ENCODE results near the gene TANGO6. TPM values are rescaled to one million over a fixed set of nuclear protein-coding genes. Genes with fewer than 3 reads are reported as not detected.

The TANGO6 gene
- total and polyA plus RNA-seq, 2 of the 8 experiments (the other 6 are each of a cell fraction or from before 2014, with no cell fraction given) = 5.0 to 19.5 TPM

GRCh38 chr16:69114976-69115355 is 271.6 kb downstream of the TANGO6 start:
- H3K4me2 ChIP-seq (ENCODE audit: insufficient read depth in 1 of 2, low read depth in 2 of 2, low read length in 2 of 2) = no peak overlapping the region
- no peak overlapping the region for H2AK5ac ChIP-seq (ENCODE audit: low read depth, low read length)
- TF ChIP-seq SIN3A (conservative IDR thresholded peaks at IDR 0.05 in 1 of 2, IDR thresholded peaks at IDR 0.05 in 1 of 2; ENCODE audit: low read depth in 1 of 2, low read length in 2 of 2) = no peak
- TF ChIP-seq SP4 (IDR thresholded peaks at IDR 0.05; ENCODE audit: low read length) = no peak
- no peak for TF ChIP-seq MAX (IDR thresholded peaks at IDR 0.05)
- no peak for TF ChIP-seq KDM5A (IDR thresholded peaks at IDR 0.05; ENCODE audit: low read length)
- TF ChIP-seq RAD21 (IDR thresholded peaks at IDR 0.05 in 1 of 2, conservative IDR thresholded peaks at IDR 0.05 in 1 of 2; ENCODE audit: low read depth in 2 of 2, low read length in 2 of 2) = no peak
- TF ChIP-seq TAF7 (optimal IDR thresholded peaks at IDR 0.05; ENCODE audit: borderline replicate concordance, low read depth, low read length) = no peak
- no peak for TF ChIP-seq NRF1 (IDR thresholded peaks at IDR 0.05; ENCODE audit: low read depth, low read length)
- TF ChIP-seq POLR2AphosphoS5 (IDR thresholded peaks at IDR 0.05; ENCODE audit: low read depth, low read length) = no peak
- H3K27me3 ChIP-seq (replicated peaks in 1 of 4; ENCODE audit: control insufficient read depth in 3 of 4, extremely low read depth in 1 of 4, insufficient read depth in 3 of 4, low read length in 3 of 4) = no peaks in the 10 kb centered on the region
- H3K4me3 ChIP-seq (ENCODE audit: extremely low read depth in 1 of 4, insufficient read depth in 2 of 4, low read depth in 3 of 4, low read length in 4 of 4) = no peak overlapping the region
- H2BK20ac ChIP-seq (ENCODE audit: low read length) = no peak overlapping the region
- no peak overlapping the region for H2BK12ac ChIP-seq (ENCODE audit: low read depth, low read length)
- FAIRE-seq (no peak), DNase-seq (ENCODE audit: low read depth in 1 of 2, low spot score in 2 of 2) (no peak)
- no peaks in the 10 kb centered on the region for H3K4me1 ChIP-seq (replicated peaks in 1 of 4; ENCODE audit: control insufficient read depth in 3 of 4, insufficient read depth in 4 of 4, low read length in 3 of 4)
- H3K18ac ChIP-seq (ENCODE audit: extremely low read depth, low read length) = no peak overlapping the region
- no peak overlapping the region for H3K27ac ChIP-seq (ENCODE audit: low read depth, low read length)
- H3K4ac ChIP-seq (replicated peaks; ENCODE audit: insufficient read length, low read depth, low read length) = no peak overlapping the region
- no peak overlapping the region for H2BK120ac ChIP-seq (replicated peaks; ENCODE audit: low read depth, low read length)
- H2BK5ac ChIP-seq (ENCODE audit: low read depth, low read length) = no peak overlapping the region
- no peak overlapping the region for H2AFZ ChIP-seq (ENCODE audit: low read length)
- H4K8ac ChIP-seq (ENCODE audit: extremely low read depth, insufficient read depth, low read length) = no peak overlapping the region
- no peak overlapping the region for H2BK15ac ChIP-seq (ENCODE audit: low read length)
- no peak overlapping the region for H4K91ac ChIP-seq (replicated peaks; ENCODE audit: insufficient read length, low read length)
- no peaks in the 10 kb centered on the region for H3K23me2 ChIP-seq (ENCODE audit: low read depth, low read length)
- 97% methylated on average over 6 of the region's 6 CpGs; no CpG with 5 or more reads in 1 of the 2 experiments for WGBS, 2 experiments (ENCODE audit: extremely low coverage in 1 of 2, insufficient coverage in 1 of 2, insufficient read length in 1 of 2, insufficient replicate concordance in 2 of 2, low coverage in 1 of 2, low lambda C conversion rate in 2 of 2, missing lambda C conversion rate in 1 of 2)
- H3K23ac ChIP-seq (ENCODE audit: insufficient read length) = no peak overlapping the region
- H4K20me1 ChIP-seq (replicated peaks in 1 of 2; ENCODE audit: control insufficient read depth in 1 of 2, insufficient read depth in 2 of 2, low read length in 2 of 2) = peaks cover 11 to 15% of the 10 kb centered on the region in 2 experiments
- H3K36me3 ChIP-seq (ENCODE audit: control insufficient read depth in 2 of 4, insufficient read depth in 4 of 4, low read length in 3 of 4) = peaks cover 40 to 83% (median 70%) of the 10 kb centered on the region in 4 experiments
- ChIA-PET CTCF (ENCODE audit: partially characterized antibody) (interaction anchor here (0.6 to 10.6 kb wide), 7 partner anchors 7 to 265 kb away, joined by 3 to 174 read pairs (median 4); no protein-coding TSS in a partner anchor), POLR2A (ENCODE audit: partially characterized antibody) (interaction anchor here (1.3 to 3.8 kb wide), 3 partner anchors 18 to 82 kb away, joined by 3 to 17 read pairs (median 9); partner anchors contain the start of genes CHTF8 and UTP4)
- H3K79me2 ChIP-seq (ENCODE audit: control insufficient read depth in 1 of 2, insufficient read depth in 2 of 2, low read length in 2 of 2) = peaks cover 0 to 21% of the 10 kb centered on the region in 2 experiments; a peak in 1 of 4 replicates
- no peak overlapping the region for H4K5ac ChIP-seq (ENCODE audit: insufficient read length, low read depth, low read length)
- no peak overlapping the region for H3K9ac ChIP-seq (replicated peaks in 1 of 4; ENCODE audit: extremely low read depth in 1 of 4, low read depth in 3 of 4, low read length in 3 of 4)
- no peak overlapping the region for H3K14ac ChIP-seq (ENCODE audit: insufficient read length)
- peaks cover 19% of the 10 kb centered on the region for H3K79me1 ChIP-seq (ENCODE audit: low read depth, low read length)
- H3K56ac ChIP-seq (replicated peaks; ENCODE audit: insufficient read length, low read depth, low read length) = no peak overlapping the region
- no peaks in the 10 kb centered on the region for H3K9me3 ChIP-seq (ENCODE audit: insufficient read depth in 2 of 2, low read depth in 1 of 2, low read length in 1 of 2)
